COLO668 (cell line): Measurements from ENCODE around the gene NRXN3.
A peak's percentile ranks its signal among the peaks of the same experiment; 100 is the strongest.

Experiments
- DNase-seq: peaks from one replicate; lab custom pipeline; 2025; ENCODE audit not compliant: unreplicated experiment; lab: John Stamatoyannopoulos, UW

NRXN3 gene

GRCh38 chr14:78764645-78765044 lies 594.5 kb downstream of the NRXN3 start:
- no peak for DNase-seq

- DNase-seq = no peak
Measured at GRCh38 chr14:78767436-78767835, 597.3 kb downstream of the NRXN3 start.

GRCh38 chr14:78782551-78782950 lies 612.4 kb downstream of the NRXN3 start:
- no peak for DNase-seq

- no peak for DNase-seq
Measured at GRCh38 chr14:78785265-78785664, 615.1 kb downstream of the NRXN3 start.

- no peak for DNase-seq
Measured at GRCh38 chr14:78788467-78789360, 618.5 kb downstream of the NRXN3 start.

GRCh38 chr14:78790271-78790670 lies 620.1 kb downstream of the NRXN3 start:
- no peak for DNase-seq

GRCh38 chr14:78798757-78799156 lies 628.6 kb downstream of the NRXN3 start:
- DNase-seq = no peak

- no peak for DNase-seq
Measured at GRCh38 chr14:78805570-78805969, 635.4 kb downstream of the NRXN3 start.

GRCh38 chr14:78823035-78823434 lies 652.9 kb downstream of the NRXN3 start:
- no peak for DNase-seq

GRCh38 chr14:78823516-78823915 lies 653.3 kb downstream of the NRXN3 start:
- no peak for DNase-seq

- DNase-seq = no peak
Measured at GRCh38 chr14:78829274-78829673, 659.1 kb downstream of the NRXN3 start.

- DNase-seq = no peak
Measured at GRCh38 chr14:78834766-78835451, 664.7 kb downstream of the NRXN3 start.

GRCh38 chr14:78835909-78836308 lies 665.7 kb downstream of the NRXN3 start:
- DNase-seq = no peak

GRCh38 chr14:78836777-78837176 lies 666.6 kb downstream of the NRXN3 start:
- DNase-seq = peak; percentile 61

- no peak for DNase-seq
Measured at GRCh38 chr14:78838959-78839358, 668.8 kb downstream of the NRXN3 start.

GRCh38 chr14:78840898-78841297 lies 670.7 kb downstream of the NRXN3 start:
- no peak for DNase-seq

- no peak for DNase-seq
Measured at GRCh38 chr14:78847801-78848200, 677.6 kb downstream of the NRXN3 start.

- DNase-seq = peak; percentile 62
Measured at GRCh38 chr14:78848234-78848820, 678.2 kb downstream of the NRXN3 start.

- no peak for DNase-seq
Measured at GRCh38 chr14:78849952-78850351, 679.8 kb downstream of the NRXN3 start.

- DNase-seq = no peak
Measured at GRCh38 chr14:78851189-78851588, 681.0 kb downstream of the NRXN3 start.

- no peak for DNase-seq
Measured at GRCh38 chr14:78852040-78852439, 681.9 kb downstream of the NRXN3 start.

GRCh38 chr14:78857974-78858373 lies 687.8 kb downstream of the NRXN3 start:
- no peak for DNase-seq
